ENCODE results near the gene OSBPL2.
A peak's percentile ranks its signal among the peaks of the same experiment; 100 is the strongest.

The OSBPL2 gene

GRCh38 chr20:62315773-62316172, 77.5 kb downstream of the OSBPL2 start:
- DNase-seq = no peak

GRCh38 chr20:62316331-62317166, 78.2 kb downstream of the OSBPL2 start:
- no peak for DNase-seq

- no peak for DNase-seq
Observed at GRCh38 chr20:62317167-62317655, 78.9 kb downstream of the OSBPL2 start.

GRCh38 chr20:62318400-62319345, 80.4 kb downstream of the OSBPL2 start:
- no peak for DNase-seq

- DNase-seq = no peak
Observed at GRCh38 chr20:62319346-62319909, 81.1 kb downstream of the OSBPL2 start.

- DNase-seq = no peak
Observed at GRCh38 chr20:62320581-62321354, 82.4 kb downstream of the OSBPL2 start.

- peak in 1 of 2 donors; percentile 9 for DNase-seq
Observed at GRCh38 chr20:62321521-62321948, 83.2 kb downstream of the OSBPL2 start.

GRCh38 chr20:62321975-62322374, 83.7 kb downstream of the OSBPL2 start:
- DNase-seq = no peak

- DNase-seq = no peak
Observed at GRCh38 chr20:62322492-62323041, 84.2 kb downstream of the OSBPL2 start.

- no peak for DNase-seq
Observed at GRCh38 chr20:62323146-62323979, 85.0 kb downstream of the OSBPL2 start.

GRCh38 chr20:62323980-62324906, 85.9 kb downstream of the OSBPL2 start:
- DNase-seq = no peak

- DNase-seq = no peak
Observed at GRCh38 chr20:62325172-62325905, 87.0 kb downstream of the OSBPL2 start.

- no peak for DNase-seq
Observed at GRCh38 chr20:62326559-62326958, 88.2 kb downstream of the OSBPL2 start.

GRCh38 chr20:62326959-62327725, 88.8 kb downstream of the OSBPL2 start:
- no peak for DNase-seq

- no peak for DNase-seq
Observed at GRCh38 chr20:62327726-62328495, 89.6 kb downstream of the OSBPL2 start.

GRCh38 chr20:62328684-62329388, 90.5 kb downstream of the OSBPL2 start:
- no peak for DNase-seq
